GM04504 (cell line): ENCODE measurements around the gene OR4C5.
"Not testable (repeated sequence)": the region's sequence is repeated elsewhere in the genome, so short reads cannot be mapped to it uniquely, and the experiment has no call there.

Source experiments
- DNase-seq: peaks from one replicate; pipeline ENCODE4 v3.0.0-alpha.2; 2012; ENCODE audit warnings: low read depth

OR4C5 gene

GRCh38 chr11:48366365-48366764, at the start of gene OR4C5:
TSS of gene OR4C5 (minus strand) at chr11:48366465. CDS start at chr11:48366465, 0 bp downstream.
- no peak for DNase-seq

GRCh38 chr11:48384670-48385069, 18.4 kb upstream of the OR4C5 start:
- no peak for DNase-seq

- not testable (repeated sequence) for DNase-seq
These were observed 17.9 kb upstream of the OR4C5 start for GRCh38 chr11:48384151-48384550.

GRCh38 chr11:48361289-48361688, 5.0 kb downstream of the OR4C5 start:
- not testable (repeated sequence) for DNase-seq

DNA sequence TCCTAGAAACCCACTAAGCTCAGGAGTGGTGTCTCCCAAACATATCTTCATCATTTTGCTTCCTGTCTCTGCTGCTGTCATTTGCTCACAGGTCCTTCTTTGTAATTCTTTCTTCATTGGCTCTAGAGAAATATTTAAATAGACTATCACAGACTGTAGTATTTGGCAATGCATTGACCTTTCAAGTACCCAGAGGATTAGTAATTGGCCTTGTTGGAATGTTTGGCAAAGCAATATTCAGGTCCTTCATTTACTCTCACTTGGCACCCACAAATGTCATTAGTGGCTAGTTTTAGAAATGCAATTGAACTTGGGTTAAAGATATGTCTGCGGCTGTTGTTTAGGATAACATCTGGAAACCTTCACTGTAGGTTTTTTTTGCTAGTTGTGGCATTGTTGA, 11.6 kb downstream of the OR4C5 start:
- DNase-seq, result no peak

DNA sequence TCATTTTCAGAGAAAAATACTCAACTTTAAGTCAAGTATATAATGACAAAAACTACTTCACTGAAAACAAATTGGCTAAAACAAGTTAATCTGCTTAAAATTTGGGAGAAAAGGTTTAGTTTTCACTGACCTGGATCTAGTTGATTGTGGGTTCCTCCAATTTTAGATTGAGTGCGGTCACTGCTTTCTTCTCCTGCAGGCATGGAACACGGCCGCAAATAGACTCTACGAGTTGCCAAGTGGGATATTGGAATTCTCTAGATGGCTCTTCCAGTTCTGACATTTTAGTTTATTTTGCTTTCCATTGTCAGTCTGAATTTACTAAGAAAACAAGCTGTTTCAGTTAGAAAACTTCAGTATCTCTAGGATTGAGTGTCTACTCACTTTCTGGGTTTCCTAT, 12.3 kb downstream of the OR4C5 start:
- no peak for DNase-seq

DNA sequence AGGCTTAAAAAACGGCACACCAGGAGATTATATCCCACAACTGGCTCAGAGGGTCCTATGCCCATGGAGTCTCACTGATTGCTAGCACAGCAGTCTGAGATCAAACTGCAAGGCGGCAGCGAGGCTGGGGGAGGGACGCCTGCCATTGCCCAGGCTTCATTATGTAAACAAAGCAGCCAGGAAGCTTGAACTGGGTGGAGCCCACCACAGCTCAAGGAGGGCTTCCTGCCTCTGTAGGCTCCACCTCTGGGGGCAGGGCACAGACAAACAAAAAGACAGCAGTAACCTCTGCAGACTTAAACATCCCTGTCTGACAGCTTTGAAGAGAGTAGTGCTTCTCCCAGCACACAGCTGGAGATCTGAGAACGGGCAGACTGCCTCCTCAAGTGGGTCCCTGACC, 20.0 kb downstream of the OR4C5 start:
- not testable (repeated sequence) for DNase-seq

- not testable (repeated sequence) for DNase-seq
These were observed 23.8 kb downstream of the OR4C5 start for GRCh38 chr11:48342505-48342904.

GRCh38 chr11:48341466-48341865, 24.8 kb downstream of the OR4C5 start:
- no peak for DNase-seq

- DNase-seq, result not testable (repeated sequence)
These were observed 41.6 kb downstream of the OR4C5 start, which contains the start of gene OR4C3 for GRCh38 chr11:48324620-48325019. TSS of gene OR4C3 (plus strand) at chr11:48324920. CDS start at chr11:48325022, 102 bp downstream.

GRCh38 chr11:48319813-48320212, 46.5 kb downstream of the OR4C5 start:
- DNase-seq, result not testable (repeated sequence)
